Large intestine (tissue), 3 donors: Measurements from ENCODE around the gene FADS2. TPM values are rescaled to one million over a fixed set of nuclear protein-coding genes. Genes with fewer than 3 reads are reported as not detected.
A peak's percentile ranks its signal among the peaks of the same experiment; 100 is the strongest.

Experiments
- DNase-seq, 2 donors: peaks; one replicate each; pipeline versions ENCODE4 v3.0.0 to v3.0.0-alpha.2; 2013
- H3K27ac ChIP-seq: one replicate; pipeline ENCODE4 v1.5.1; 2013; ENCODE audit warnings: low read length
- H3K27me3 ChIP-seq: 2 replicates; pipeline ENCODE4 v1.6.1; 2013; ENCODE audit warnings: low read length; ENCODE audit not compliant: control insufficient read depth, insufficient read depth
- H3K36me3 ChIP-seq: 2 replicates; pipeline ENCODE4 v1.6.1; 2013; ENCODE audit warnings: low read length; ENCODE audit not compliant: control insufficient read depth, insufficient read depth
- H3K4me1 ChIP-seq: one replicate; pipeline ENCODE4 v1.6.1; 2013; ENCODE audit warnings: low read length; ENCODE audit not compliant: control insufficient read depth, insufficient read depth
- H3K4me3 ChIP-seq: one replicate; pipeline ENCODE4 v1.5.1; 2013; ENCODE audit warnings: low read length
- H3K9me3 ChIP-seq: one replicate; pipeline ENCODE4 v1.6.1; 2013; ENCODE audit warnings: mild to moderate bottlenecking, low read depth, low read length, moderate library complexity; ENCODE audit not compliant: control insufficient read depth
- WGBS: methylation state at CpG from one replicate; pipeline ENCODE4 v1.1.5; 2013; ENCODE audit warnings: low lambda C conversion rate; ENCODE audit not compliant: insufficient coverage; 5-methylcytosine and 5-hydroxymethylcytosine counted together
- polyA plus RNA-seq: library from polyadenylated mRNA; unstranded; fragments of 120-200 nt; gene quantifications from one replicate; pipeline ENCODE4 v1.2.1, GENCODE V29; 2013

The FADS2 gene
- polyA plus RNA-seq, 1 donor, result 28.8 TPM

DNA sequence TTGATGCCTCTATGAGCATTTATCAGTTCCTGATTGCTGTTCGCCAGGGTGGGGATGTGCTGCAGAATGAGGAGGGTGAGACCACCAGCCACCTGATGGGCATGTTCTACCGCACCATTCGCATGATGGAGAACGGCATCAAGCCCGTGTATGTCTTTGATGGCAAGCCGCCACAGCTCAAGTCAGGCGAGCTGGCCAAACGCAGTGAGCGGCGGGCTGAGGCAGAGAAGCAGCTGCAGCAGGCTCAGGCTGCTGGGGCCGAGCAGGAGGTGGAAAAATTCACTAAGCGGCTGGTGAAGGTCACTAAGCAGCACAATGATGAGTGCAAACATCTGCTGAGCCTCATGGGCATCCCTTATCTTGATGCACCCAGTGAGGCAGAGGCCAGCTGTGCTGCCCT lies 32.6 kb upstream of the FADS2 start:
- Histone ChIP-seq H3K9me3 (peaks cover 3% of the 10 kb centered on the region), H3K27ac (no peak overlapping the region), H3K27me3 (no peaks in the 10 kb centered on the region), H3K4me3 (no peak overlapping the region), H3K36me3 (peaks cover 17% of the 10 kb centered on the region), H3K4me1 (peaks cover 12% of the 10 kb centered on the region)
- no CpG with 5 or more reads among the region's 12 CpGs for WGBS
- DNase-seq, result no peak

- Histone ChIP-seq H3K9me3 (peaks cover 3% of the 10 kb centered on the region), H3K4me1 (peaks cover 11% of the 10 kb centered on the region), H3K4me3 (no peak overlapping the region), H3K27me3 (no peaks in the 10 kb centered on the region), H3K36me3 (peaks cover 17% of the 10 kb centered on the region), H3K27ac (no peak overlapping the region)
- no peak for DNase-seq
- no CpG with 5 or more reads among the region's 18 CpGs for WGBS
Measured at GRCh38 chr11:61795876-61796526, 32.1 kb upstream of the FADS2 start.

GRCh38 chr11:61797263-61797944 lies 30.7 kb upstream of the FADS2 start:
- Histone ChIP-seq H3K36me3 (peaks cover 17% of the 10 kb centered on the region), H3K4me3 (no peak overlapping the region), H3K9me3 (peaks cover 3% of the 10 kb centered on the region), H3K27ac (no peak overlapping the region), H3K4me1 (peaks cover 8% of the 10 kb centered on the region), H3K27me3 (no peaks in the 10 kb centered on the region)
- peak; percentile 70 to 80 for DNase-seq
- WGBS, result 0% methylated on average over 1 of the region's 3 CpGs

DNA sequence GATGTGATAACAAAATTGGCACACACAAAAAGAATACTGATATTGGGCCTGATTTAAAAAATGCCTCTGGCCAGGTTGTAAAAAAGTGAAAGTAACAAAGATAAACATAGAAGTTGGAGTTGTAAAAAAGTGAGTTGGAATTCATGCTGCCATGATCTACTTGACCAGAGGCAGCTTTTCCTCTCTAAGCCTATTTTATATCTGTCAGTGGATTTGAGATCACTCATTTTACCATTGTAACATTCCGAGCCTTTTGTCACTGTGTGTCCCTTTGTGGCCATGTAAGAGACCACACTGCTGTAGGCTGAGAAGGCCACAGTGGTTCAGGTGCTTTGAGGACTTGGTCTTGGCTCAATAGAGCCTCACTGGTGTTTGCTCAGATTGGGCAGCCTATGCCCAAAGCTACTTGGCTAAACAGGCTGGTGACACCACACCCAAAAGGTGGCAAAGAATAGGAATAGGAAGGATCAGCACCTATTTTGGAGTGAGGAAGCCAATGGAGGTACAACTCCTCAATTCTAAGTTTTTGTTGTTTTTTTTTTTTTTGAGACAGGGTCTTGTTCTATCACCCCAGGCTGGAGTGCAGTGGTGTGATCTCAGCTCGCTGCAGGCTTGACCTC lies 28.3 kb upstream of the FADS2 start:
- DNase-seq, result no peak
- no CpG with 5 or more reads among the region's 2 CpGs for WGBS
- Histone ChIP-seq H3K4me3 (no peak overlapping the region), H3K9me3 (no peaks in the 10 kb centered on the region), H3K27ac (no peak overlapping the region), H3K36me3 (peaks cover 17% of the 10 kb centered on the region), H3K27me3 (no peaks in the 10 kb centered on the region), H3K4me1 (no peaks in the 10 kb centered on the region)

GRCh38 chr11:61800331-61801281 lies 27.5 kb upstream of the FADS2 start:
- 89% methylated on average over 1 of the region's 3 CpGs for WGBS
- H3K27ac ChIP-seq, result no peak overlapping the region
- H3K27me3 ChIP-seq, result no peaks in the 10 kb centered on the region
- DNase-seq, result no peak
- H3K4me1 ChIP-seq, result no peaks in the 10 kb centered on the region
- H3K9me3 ChIP-seq, result no peaks in the 10 kb centered on the region
- H3K4me3 ChIP-seq, result no peak overlapping the region
- H3K36me3 ChIP-seq, result peaks cover 14% of the 10 kb centered on the region

- no CpG with 5 or more reads among the region's 6 CpGs for WGBS
- DNase-seq, result no peak
- Histone ChIP-seq H3K9me3 (no peaks in the 10 kb centered on the region), H3K27me3 (no peaks in the 10 kb centered on the region), H3K4me3 (no peak overlapping the region), H3K27ac (no peak overlapping the region), H3K4me1 (no peaks in the 10 kb centered on the region), H3K36me3 (peaks cover 5% of the 10 kb centered on the region)
Measured at GRCh38 chr11:61802605-61803004, 25.5 kb upstream of the FADS2 start.

- H3K9me3 ChIP-seq, result no peaks in the 10 kb centered on the region
- no peak overlapping the region for H3K27ac ChIP-seq
- H3K4me1 ChIP-seq, result no peaks in the 10 kb centered on the region
- WGBS, result no CpG with 5 or more reads among the region's 3 CpGs
- DNase-seq, result no peak
- no peaks in the 10 kb centered on the region for H3K27me3 ChIP-seq
- no peak overlapping the region for H3K4me3 ChIP-seq
- peaks cover 4% of the 10 kb centered on the region for H3K36me3 ChIP-seq
Measured at GRCh38 chr11:61803889-61804647, 24.0 kb upstream of the FADS2 start.

GRCh38 chr11:61805146-61805545 lies 23.0 kb upstream of the FADS2 start:
- DNase-seq, result no peak
- Histone ChIP-seq H3K36me3 (peaks cover 4% of the 10 kb centered on the region), H3K9me3 (no peaks in the 10 kb centered on the region), H3K4me1 (no peaks in the 10 kb centered on the region), H3K4me3 (no peak overlapping the region), H3K27ac (no peak overlapping the region), H3K27me3 (no peaks in the 10 kb centered on the region)
- WGBS, result no CpG with 5 or more reads among the region's 1 CpG

DNA sequence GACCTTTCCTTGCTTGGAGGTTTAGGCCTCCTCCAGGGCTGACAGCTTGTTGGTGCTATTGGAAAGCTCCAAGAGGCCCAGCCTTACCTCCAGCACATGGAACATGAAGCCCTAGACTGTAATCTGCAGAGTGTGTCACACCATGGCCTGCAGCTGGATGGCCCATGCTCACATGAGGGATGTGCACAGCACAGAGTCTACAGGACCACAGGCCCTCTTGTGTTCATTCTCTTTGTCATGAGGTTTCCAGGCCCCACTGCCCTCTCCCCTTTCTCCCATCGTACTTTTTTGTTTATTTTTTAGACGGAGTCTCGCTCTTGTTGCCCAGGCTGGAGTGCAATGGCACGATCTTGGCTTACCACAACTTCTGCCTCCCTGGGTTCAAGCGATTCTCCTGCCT lies 21.3 kb upstream of the FADS2 start:
- no CpG with 5 or more reads among the region's 5 CpGs for WGBS

More for the DNA sequence above, 21.3 kb upstream of the FADS2 start:
- Histone ChIP-seq H3K4me1 (peaks cover 1% of the 10 kb centered on the region), H3K36me3 (peaks cover 11% of the 10 kb centered on the region), H3K27me3 (no peaks in the 10 kb centered on the region), H3K4me3 (no peak overlapping the region), H3K27ac (no peak overlapping the region), H3K9me3 (no peaks in the 10 kb centered on the region)
- no peak for DNase-seq
